T-helper 1 cell (primary cell): Measurements from ENCODE around the gene SULT4A1.

Experiments
- DNase-seq, 5 donors: peaks; one replicate each; pipeline ENCODE4 v3.0.0-alpha.2; 2012 to 2020

The SULT4A1 gene

DNA sequence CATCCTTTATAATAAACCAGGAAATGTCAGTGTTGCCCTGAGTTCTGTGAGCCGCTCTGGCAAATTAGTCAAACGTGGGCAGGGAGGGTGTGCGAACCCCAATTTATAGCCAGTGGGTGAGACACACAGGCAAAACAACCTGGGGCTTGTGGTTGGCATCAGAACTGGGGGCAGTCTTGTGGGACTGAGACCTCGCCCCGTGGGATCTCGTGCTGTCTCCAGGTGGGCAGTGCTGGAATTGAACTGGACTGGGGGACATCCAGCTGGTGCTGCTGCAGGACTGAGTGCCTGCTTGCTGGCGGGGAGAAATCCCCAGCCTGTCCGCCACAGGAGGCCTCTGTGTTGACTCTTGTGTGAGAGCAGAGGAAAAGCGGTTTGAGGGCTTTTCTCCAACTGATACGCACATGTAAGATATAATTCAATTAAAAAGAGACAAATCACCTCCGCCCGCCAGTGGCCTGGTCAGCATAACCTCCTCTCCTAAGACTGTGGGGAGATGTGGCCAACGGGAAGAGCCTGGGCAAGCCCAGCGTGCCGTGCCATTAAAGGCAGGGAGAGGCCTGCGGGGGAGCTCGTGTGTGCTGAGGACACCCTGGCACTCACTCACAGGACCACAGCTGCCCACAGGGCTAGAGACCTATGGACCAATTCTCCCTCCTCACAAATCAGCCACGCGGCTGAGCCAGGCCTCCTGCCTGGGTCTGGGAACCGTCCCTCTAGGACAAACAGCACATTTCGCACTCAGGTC, 18.4 kb downstream of the SULT4A1 start:
- DNase-seq, result no peak

DNA sequence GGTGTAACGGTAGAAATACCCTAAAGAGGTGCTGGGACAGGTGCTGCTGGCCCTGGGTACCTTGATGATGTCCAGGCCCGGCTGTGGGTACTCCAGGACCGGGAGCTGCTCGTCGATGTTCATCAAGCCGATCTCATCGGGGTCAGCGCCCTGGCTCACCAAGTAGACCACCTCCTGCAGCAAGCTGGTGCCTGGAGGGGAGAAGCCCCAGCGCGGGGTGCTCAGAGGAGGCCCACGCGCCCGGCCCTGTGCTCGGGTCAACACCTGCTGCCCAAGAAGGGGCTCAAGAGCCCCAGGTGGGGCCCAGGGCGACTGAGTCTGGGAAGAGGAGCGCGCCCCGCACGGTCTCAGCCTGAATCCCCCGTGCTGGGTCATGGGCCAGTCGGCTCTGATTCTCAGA, 20.6 kb downstream of the SULT4A1 start:
- no peak for DNase-seq

DNA sequence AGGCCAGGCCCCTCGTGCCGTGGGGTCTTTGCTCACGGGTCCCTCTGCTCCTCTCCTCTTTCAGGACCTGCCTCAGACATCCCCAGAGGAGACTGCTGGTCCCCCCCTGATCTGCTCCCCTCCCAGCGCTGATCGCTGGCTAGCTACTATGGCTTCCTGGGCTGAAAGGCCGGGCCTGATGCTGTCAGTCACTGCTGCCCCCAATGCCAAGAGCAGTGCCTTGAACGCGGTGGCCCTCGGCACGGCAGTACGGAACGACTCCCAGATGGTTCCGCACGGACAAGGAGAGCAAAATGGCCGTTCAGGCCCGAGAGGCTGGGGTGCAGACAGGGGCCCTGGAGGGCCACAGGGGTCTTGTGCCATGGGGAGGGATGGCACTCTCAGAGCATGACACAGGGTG, 21.5 kb downstream of the SULT4A1 start:
- no peak for DNase-seq

GRCh38 chr22:43840431-43840830, 21.9 kb downstream of the SULT4A1 start:
- no peak for DNase-seq

DNA sequence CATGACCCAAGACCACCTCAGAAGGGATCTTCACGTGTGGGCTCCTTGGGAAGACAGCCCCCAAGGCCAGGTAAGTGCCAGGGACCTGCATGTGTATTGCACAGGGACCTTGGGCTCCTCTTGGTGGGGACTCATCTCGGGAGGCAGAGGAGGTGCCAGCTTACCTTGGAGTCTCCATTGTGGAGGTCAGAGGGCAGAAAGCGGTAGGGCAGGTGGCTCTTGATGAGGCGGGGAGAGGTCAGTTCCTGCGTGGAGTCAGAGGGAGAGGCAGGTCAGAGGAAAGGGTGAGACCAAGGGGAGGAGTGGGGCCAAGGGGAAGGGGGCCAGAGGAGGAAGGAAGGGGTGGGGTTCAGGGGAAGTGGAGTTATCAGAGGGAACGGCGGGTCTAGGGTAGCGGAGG, 22.5 kb downstream of the SULT4A1 start:
- no peak for DNase-seq

DNA sequence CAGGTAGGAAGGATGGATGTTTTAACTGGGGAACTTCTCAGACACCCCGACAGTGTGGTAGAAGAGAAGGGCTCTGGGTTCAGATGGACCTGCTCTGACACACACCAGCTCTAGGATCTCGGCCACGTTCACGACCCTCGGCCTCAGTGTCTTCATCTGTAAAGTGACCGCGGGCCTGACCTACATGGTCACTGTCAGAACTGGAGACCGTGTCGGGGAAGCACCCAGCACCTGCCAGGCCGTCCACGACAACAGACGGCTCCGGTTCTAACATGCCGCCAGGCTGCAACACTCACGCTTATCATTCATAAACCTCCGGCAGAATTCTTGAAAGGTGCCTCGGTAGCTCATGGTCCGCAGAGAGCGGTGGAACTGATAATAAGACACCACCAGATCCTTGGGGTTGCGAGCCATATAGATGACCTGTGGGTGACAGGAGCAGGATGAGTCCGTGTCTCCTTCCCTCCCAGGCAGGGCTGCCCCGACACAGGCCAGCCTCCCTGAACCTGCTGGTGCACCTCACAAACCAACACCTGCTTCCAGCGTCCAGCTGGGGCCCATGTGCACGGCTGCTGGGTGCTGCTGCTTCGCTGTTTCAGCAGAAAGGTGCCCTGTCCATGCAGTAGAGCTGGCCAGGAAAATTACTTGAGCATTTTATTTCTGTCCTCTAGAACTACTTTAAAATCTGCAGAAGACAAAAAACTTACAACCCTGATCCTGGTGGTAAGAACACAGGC, 23.6 kb downstream of the SULT4A1 start:
- no peak for DNase-seq

DNA sequence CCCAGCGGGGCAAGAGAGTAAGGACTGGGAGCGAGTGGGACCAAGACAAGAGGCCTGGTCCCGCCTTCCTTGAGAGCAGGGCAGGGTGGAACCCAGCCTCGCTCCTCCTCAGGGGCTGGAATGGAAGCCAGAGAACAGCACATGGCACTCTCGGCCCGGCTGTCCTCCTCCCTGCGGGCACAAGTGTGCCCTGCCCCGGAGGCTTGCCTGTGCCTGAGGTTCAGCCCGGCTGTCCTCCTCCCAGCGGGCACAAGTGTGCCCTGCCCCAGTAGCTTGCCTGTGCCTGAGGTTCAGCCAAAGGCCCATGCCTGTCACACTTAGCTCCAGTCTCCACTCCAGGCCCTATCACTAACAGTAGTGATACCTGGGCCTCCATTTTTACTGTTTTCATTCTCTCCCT, 24.2 kb downstream of the SULT4A1 start:
- no peak for DNase-seq

- DNase-seq, result no peak
Observed at GRCh38 chr22:43837666-43838065, 24.6 kb downstream of the SULT4A1 start.

GRCh38 chr22:43835736-43836135, 26.6 kb downstream of the SULT4A1 start:
- DNase-seq, result no peak

GRCh38 chr22:43835166-43835565, 27.1 kb downstream of the SULT4A1 start:
- DNase-seq, result no peak

- DNase-seq, result no peak
Observed at GRCh38 chr22:43833286-43834240, 28.8 kb downstream of the SULT4A1 start.

DNA sequence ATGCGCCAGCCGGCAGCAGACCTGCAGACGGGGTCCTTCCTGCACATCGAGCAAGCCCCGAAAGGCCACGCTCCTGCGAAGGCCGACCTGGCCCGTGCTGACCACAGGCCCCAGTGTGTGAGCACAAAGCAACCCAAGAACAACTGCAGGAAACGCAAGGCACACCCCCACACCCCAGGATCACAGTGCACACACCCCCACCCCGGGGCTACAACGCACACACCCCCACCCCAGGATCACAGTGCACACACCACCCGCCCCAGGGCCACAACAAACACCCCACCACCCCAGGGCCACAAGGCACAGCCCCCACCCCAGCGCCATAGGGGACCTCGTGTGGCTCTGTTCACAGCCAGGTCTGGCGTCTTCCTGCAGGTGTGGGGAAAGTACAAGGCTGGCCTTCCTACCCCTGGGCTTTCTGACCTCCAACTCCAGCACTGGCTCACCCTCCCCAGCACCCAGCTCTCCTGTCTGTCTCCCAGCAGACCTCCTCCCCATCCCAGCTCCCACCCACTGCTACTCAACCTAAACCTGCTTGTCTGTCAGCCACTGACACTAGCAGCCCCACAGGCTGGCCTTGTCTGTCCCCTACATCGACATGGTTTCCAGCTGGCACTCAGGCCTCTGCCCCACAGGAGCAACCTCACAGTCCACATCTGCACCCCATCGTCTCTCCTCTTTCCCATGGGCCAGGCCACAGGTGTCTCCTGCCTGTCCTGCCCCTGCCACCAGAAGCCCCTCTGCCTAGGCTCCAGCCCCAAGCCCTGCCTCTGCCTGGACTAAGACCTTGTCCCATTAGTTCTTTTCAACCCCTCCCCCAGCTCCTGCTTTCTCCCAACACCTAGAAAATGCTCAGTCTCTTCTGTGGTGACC, 29.7 kb downstream of the SULT4A1 start:
- DNase-seq, result no peak

DNA sequence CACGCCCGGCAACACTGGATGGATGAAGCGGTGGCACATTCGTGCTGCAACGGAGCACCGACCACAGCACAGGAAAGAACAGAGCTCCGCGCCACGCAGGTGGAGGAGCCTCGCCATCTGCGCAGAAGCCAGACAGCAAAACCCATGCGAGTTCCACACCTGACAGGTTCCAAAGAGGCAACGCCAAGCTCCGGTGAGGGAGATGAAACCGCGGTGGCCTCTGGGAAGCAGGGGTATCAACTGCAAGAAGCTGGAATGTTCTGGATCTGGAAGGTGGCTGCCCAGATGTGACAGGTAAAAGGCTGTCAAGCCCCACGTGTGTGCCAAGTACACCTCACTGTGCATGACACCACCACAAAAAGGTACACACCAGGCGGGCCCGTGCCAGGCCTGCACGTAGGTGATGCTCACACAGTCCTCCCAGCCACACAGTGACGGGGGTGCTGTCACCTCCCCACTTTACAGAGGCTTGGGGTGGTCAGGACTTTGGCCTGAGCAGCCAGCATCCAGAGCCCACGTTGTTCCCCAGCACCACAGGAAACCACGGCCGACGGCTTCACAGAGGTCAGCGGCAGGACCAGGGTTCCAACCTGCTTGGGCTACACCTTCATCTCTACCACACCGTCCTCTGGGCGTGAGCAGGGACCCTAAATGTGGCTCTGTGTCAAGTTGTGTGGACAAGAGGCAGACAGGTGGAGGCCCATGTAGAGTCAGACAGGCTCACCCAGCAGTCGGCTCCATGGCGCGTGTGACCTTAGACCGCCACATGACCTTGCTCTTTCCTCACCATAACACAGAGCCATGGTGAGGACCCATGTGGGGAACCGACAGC, 30.5 kb downstream of the SULT4A1 start:
- DNase-seq, result no peak

- no peak for DNase-seq
Observed at GRCh38 chr22:43830931-43831560, 31.3 kb downstream of the SULT4A1 start.

- no peak for DNase-seq
Observed at GRCh38 chr22:43829904-43830851, 32.1 kb downstream of the SULT4A1 start.

DNA sequence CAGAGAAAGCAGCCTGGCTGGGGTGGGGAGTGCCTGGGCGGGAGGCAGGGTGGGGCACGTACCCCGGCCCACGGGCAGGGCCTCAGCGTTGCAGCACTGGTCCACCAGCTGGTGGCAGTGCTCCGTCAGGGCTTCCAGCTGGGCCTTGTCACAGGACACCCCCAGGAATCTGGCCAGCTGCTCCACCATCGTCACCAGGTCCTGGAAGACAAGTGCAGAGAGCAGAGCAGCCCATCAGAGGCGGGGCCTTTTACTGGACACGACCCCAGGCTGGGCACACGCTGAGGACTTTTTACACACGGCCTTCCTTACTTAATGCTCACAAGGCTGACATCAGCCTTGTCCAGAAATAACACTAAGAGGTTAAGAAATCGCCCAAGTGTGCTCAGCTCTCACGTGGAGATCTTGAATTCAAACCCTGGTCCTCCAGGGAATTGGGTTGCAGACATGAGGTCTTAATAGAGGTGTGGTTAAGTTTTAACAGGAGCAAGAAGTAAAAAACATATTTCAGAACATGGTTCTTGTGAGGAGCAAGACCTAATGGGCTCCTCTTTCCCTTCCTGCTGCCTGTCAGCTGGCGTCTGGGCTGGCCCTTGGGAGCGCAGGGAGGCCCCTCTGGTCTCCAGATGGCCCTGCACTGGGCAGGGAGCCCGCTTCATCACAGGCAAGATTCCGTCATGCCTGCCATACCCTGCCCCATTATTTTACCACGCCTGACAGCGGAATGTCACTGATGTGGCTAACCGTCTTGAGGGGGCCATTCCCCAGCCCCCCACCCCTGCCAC, 33.1 kb downstream of the SULT4A1 start:
- DNase-seq, result no peak

- DNase-seq, result no peak
Observed at GRCh38 chr22:43828725-43828997, 33.7 kb downstream of the SULT4A1 start.

GRCh38 chr22:43827926-43828724, 34.2 kb downstream of the SULT4A1 start:
- no peak for DNase-seq
